Endothelial cell of umbilical vein (primary cell): ENCODE measurements around the gene GPR22.

Experiments
- CTCF ChIP-seq, 2 donors: IDR thresholded peaks; 1 replicate in 1 of 2; 2 replicates in 1 of 2; pipeline ENCODE4 v1.5.1; 2011; ENCODE audit warnings: low read length in 2 of 2, mild to moderate bottlenecking in 2 of 2, moderate library complexity in 2 of 2, control low read depth in 1 of 2, inconsistent platforms in 1 of 2, low read depth in 1 of 2; ENCODE audit not compliant: insufficient read depth in 1 of 2; ENCODE audit errors: extremely low read depth in 1 of 2
- MYC ChIP-seq: IDR thresholded peaks from one replicate; pipeline ENCODE4 v1.6.1; 2011; ENCODE audit warnings: mild to moderate bottlenecking, low read depth, low read length

GRCh38 chr7:107482571-107482970 is 12.7 kb downstream of the GPR22 start:
- TF ChIP-seq CTCF (IDR thresholded peaks at IDR 0.05; ENCODE audit: extremely low read depth in 1 of 2, insufficient read depth in 1 of 2, low read depth in 1 of 2, low read length in 2 of 2) (no peak), MYC (no peak)
